HG03469 (cell line): ENCODE data around the gene CYTL1.
"Not testable (repeated sequence)": the region's sequence is repeated elsewhere in the genome, so short reads cannot be mapped to it uniquely, and the experiment has no call there.

Source experiments
- ATAC-seq: cut with Tn5 transposase; IDR thresholded peaks from one replicate; pipeline ENCODE4 v1.9.1; 2021; ENCODE audit warnings: mild to moderate bottlenecking, moderate library complexity, moderate number of reproducible peaks; ENCODE audit not compliant: unreplicated experiment

The CYTL1 gene, protein sequence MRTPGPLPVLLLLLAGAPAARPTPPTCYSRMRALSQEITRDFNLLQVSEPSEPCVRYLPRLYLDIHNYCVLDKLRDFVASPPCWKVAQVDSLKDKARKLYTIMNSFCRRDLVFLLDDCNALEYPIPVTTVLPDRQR

DNA sequence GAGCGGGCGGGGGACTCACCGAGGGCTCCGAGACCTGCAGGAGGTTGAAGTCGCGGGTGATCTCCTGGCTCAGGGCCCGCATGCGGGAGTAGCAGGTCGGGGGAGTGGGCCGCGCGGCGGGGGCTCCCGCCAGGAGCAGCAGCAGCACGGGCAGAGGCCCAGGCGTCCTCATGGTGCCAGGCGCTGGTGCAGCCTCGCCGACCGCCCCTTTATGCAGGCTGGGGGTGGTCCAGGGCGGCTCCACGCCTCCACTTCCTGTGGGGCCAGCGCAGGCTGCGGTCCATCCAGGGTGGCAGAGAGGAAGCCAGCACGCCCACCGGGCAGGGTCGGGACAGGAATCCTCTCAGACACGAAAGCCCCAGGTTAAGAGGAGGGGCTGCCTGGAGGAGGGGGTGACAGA, at the start of gene CYTL1:
CYTL1 (minus strand) TSS at position 185 of the 400 bp plus-strand sequence; CDS start at position 172, 13 bp downstream.
- no peak for ATAC-seq

DNA sequence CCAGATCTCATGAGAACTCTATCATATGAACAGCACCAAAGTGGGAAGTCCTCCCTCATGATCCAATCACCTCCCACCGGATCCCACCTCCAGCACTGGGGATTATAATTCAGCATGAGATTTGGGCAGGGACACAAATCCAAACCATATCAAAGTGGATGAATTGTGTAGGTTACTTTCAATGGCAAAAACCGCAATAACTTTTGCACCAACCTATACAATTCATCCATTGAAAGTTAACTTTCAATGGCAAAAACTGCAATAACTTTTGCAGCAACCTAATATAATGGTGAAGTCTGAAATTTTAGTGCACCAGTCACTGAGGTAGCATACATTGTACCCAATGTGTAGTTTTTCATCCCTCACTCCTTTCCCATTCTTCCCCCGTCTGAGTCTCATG, 48.6 kb upstream of the CYTL1 start:
- no peak for ATAC-seq

DNA sequence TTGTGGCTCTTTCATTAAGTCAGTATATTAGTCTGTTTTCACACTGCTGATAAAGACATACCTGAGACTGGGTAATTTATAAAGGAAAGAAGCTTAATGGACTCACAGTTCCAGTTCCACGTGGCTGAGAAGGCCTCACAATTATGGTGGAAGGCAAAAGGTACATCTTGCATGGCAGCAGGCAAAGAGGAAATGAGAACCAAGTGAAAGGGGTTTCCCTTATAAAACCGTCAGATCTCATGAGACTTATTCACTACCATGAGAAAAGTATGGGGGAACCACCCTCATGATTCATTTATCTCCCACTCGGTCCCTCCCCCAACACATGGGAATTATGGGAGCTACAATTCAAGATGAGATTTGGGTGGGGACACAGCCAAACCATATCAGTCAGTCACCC, 47.7 kb upstream of the CYTL1 start:
- not testable (repeated sequence) for ATAC-seq

DNA sequence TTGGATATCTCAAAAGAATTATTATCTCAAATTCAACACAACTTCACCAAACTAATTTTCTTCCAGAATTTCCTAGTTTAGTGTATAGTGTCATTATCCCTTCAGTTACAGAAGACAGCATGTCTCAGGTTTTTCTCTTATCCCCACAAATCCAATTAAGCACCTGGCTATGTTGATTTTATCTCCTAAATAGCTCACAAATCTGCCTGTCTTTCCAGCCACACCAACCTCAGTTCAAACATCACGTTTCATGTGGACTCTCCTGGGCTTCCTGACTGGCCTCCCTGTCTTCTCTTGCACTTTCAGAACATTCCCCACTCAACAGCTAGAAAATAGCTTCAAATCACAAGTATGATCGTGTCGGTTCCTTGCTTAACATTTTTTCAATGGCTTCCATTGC, 46.8 kb upstream of the CYTL1 start:
- no peak for ATAC-seq

DNA sequence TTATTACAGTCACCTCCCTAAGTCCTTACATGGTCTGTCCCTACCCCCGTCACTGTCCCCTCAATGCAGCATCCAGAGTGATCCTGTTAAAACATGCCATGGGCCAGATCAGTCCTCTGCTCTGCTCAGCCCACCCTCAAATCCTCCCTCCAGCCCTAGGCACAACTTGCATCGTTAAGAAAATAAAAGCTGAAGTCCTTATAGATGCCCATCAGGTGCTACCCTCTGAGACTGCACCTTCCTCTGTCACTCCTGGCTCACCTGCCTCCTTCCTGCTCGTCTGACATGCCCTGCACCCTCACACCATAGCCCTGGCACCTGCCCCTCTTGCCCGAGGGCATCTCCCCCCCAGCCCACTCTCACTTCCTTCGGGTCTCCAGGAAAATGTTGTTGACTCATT, 36.2 kb upstream of the CYTL1 start:
- no peak for ATAC-seq

DNA sequence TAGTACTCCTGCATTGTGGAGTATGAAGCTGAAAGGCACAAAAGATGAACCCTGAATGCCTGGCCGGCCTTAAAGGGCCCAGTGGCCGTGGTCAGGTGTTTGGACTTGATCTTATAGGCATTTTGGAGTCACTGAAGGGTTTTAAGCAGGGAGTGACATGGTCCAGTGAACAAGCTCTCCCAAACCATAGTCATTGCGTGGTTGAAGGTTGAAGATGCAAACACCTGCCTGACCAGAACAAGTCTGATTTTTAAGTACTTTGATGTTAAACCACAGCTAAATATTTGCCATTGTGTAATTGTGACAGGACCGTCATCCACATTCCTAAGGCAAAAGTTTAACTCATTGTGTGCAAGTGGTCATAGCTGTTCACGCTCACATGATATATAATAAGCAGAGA, 35.3 kb upstream of the CYTL1 start:
- no peak for ATAC-seq

DNA sequence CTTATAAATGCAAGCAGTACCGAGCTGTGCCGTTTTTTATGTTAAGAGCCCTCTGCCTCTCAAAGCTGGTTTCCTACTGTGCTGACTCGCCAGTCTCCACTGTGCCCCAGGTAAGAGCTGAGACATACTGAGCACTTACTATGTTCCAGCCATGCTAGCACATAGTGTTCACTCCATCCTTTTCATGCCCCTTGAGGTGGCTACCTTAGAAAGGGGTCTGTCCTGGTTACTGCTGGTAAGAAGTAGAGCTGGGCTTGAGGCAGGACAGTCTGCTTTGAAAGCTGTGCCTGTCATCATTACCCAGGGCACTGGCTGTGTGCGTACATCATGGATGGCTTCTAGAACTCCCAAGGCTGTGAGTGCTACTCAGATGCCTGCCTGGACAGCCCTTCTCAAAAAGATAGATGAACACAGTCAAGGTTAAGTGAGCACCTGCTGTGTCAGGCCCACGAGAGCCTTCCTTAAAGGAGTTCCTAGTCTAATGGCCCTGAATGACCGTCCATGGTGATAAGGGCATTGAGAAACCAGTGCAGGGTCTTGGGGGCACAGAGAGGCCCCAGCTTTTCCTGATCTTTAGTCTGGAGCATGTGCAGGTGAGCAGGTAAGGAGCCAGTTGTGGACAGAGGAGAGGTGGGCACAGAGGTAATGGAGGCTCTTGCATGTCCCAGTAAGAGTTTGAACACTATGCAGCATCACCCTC, 33.6 kb upstream of the CYTL1 start:
- no peak for ATAC-seq

DNA sequence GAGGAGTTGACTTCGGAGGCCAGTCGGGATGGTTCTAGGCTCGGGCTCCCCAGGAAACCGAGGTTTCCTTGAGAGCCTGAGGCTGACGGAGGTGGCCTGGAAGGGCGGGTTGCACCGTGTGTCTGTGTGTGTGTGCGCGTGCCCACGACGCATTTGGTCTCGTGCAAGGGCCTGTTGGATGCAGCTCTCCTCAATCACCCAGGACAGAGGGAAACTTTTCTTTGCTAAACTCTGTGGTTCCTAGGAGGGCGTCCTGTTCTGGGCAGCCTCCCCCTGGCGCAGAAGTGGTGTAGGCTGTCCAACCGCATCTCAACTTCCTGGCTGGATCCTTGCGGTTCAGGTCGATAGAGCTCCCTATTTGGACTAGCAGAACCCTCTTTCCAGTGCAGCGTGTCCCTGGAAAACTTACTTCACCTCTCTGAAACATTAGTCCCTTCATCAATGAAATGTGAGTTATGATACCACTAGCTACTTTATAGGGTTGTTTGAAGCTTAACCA, 33.0 kb upstream of the CYTL1 start:
- ATAC-seq: no peak

DNA sequence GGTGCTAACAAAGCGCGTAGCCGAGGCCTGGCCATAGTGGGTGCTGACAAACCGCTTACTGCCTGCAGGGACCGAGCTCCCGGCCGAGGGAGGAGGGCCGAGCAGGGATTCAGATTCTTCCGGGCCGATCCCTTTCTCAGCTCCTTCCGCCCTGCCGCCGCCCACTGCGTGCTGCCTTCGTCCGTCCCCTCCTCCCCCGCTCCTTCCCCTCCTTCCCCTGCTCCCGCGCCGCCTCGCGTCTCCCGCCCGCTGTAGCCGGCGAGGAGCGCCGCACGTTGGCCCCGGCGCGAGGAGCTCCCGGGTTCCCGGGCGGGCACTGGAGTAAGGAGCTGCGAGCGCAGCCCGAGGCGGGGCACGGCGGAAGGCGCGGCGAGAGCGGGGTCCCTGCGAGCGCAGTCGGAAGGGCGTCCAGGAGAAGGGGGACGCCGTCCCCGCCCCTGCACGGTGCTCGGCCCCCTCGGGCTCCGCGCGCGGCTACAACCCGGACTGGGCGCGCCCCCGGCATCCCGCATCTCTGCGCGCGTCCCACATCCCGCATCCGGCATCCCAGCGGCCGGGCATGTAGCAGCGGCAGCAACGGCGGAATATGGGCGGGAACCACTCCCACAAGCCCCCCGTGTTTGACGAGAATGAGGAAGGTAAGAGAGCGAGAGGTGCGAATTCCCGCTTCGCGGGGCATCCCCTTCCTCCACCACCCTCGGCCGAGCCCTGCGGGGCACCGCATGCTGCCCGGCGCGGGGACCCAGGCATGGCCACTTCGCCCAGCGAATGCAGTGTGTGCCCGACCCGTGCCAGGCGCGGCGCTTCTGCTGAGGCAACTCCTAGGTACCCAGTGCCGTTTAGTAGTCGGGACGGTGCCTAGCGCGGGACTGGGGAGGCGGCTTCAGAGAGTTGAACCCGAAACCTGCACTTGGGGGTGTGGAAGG, 32.3 kb upstream of the CYTL1 start, which contains the start of gene STK32B:
STK32B (plus strand) TSS at position 203 of the 926 bp plus-strand sequence.
- ATAC-seq: no peak

DNA sequence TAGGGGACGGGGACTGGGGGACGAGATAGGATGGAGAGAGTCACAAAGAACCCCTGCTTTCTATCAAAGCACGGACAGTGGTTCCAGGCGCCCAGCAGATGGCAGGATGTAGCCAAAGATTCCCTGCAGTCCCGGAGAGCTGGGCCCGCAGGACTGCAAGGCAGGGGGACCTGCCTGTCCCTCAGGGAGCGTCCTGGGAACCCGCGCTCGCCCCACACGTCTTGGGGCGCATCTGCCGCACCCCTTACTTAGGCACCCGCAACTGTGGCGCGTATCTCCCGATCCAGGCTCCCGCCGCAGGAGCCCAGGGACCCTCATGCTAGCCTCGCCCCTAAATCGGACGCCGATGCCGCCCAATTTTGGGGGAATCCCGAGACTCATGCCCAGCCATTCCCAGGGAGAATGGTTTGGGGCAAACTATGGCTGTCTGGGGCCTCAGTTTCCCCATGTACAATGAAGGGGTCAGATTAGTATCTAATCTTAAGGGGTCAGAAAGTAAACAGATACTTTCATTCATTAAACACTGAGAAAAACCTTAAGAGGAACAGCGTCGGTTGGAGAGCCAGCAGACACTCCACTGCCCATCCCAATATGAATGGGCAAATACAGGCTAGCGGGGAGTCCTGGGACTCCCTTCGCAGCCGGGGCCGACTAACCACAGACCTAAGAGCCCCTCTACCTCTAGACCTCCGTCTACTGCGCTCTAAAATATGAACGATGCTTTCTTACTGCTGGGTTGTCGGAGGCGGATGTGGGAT, 31.4 kb upstream of the CYTL1 start:
- no peak for ATAC-seq

DNA sequence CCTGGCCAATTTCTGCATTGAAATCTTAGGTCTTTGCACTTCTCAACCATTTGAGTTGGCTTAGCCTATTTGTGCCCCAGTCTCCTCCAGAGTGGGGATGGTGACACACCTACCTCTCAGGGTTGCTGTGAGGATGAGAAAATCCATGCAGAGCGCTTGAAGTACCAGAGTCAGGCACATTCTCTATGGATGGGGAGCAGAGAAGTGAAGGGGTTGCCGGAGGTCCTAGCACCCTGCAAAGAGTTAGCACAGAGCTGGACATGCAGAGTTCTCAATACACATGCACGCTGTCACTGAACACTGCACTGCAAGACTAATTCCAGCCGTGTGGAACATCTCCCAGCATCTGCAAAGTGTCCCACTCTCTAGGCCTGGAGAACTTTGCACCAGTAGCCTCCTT, 29.5 kb upstream of the CYTL1 start:
- ATAC-seq: no peak

DNA sequence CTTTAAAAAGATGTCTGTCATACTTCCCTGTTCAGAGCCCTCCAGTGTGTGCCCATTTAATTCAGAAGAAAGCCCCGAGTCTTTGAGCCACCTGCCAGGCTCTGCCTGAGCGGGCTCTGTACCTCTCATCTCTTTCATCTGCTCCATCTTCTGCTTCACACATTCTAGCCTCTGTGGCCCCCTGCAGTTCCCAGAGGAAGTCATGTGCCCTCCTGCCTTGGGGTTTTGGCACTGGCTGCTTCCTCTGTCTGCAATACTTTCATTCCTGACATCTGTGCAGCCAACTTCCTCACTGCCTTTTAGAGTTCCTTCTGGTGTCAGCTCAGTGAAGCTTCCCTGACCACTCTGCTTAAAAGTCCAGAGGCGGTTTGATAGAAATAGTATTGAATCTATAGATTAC, 25.8 kb upstream of the CYTL1 start:
- ATAC-seq: no peak

DNA sequence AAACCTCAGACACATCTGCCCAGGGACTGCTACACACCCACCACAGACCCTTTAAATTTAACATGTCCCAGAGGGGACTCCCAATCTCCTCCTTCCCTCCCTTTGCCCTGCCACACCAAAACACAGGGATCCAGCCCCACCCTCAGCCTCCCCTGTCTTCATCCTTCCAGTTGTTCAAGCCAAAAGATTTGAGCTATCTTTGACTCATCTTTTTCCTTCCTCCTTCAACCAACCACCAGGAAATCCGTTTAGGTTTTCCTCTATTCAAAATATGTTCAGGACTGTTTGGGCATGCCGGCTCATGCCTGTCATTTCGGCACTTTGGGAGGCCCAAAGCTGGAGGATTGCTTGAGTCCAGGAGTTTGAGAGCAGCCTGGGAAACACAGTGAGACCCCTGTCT, 25.1 kb upstream of the CYTL1 start:
- no peak for ATAC-seq

DNA sequence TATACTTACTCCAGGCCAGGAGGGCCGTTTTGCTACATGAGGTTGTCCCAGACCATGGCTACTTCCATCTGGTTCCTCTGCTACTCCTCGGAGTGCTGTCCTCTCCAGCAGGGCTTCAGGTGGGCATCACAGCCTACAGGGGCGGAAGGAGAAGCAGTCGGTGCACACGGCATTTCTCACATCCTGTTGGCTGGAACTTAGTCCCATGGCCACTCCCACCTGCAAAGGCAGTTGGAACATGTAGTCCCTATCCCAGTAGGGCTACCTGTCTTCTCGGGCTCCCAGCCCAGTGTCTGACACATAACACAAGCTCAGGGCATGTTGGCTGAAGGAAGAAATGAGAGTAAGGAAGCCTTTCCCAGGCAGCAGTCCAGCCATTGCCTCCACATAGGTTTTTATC, 24.3 kb upstream of the CYTL1 start:
- ATAC-seq: no peak

DNA sequence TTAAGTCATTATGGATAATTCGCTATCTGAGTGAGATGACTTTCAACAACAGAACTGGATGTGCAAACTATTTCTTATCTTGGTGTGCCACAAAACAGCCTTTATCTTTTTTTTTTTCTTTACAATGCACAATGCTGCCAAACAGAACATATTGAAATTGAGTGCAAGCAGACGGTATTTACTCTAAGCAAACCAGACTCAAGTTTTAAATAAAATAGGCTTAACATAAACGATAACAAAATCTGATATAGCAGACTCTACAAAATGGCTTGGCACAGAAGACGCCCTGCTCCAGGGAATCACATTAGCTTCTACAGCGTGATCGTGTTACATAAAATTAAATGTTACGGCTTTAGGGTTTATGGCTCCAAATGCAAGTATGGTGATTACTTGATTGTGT, 22.4 kb upstream of the CYTL1 start:
- no peak for ATAC-seq

DNA sequence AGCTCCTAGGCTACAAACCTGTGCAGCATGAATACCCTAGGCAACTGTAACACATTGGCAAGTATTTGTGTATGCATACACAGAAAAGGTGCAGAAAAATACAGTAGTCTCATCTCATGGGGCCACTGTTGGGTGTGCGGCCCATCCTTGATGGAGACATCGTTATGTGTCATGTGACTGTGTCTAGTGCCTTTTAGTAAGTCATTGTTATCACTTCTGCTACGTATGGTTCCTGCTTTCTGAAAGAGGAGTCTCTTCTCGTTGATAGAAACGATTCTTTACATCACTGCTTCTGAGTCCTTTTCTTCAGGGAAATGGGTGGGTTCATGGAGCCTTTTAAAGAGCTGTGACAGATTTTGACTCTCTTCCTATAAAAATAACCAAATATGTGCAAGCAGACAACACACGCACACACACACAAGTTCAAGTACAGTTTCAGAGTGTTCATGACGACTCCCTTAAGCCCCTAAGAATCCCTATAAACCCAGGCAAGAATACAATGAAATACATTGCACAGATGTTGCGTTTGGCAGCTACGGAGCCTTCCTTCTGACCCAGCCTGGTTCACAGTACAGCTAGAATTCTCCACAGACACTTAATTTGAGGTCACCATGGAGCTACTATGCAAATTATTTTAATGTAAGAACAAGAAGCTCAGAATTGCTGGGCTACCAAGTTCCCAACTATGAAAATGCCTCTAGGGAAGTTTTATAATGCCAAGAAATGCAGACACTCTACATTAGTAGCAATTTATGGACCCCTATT, 21.8 kb upstream of the CYTL1 start:
- ATAC-seq: no peak

DNA sequence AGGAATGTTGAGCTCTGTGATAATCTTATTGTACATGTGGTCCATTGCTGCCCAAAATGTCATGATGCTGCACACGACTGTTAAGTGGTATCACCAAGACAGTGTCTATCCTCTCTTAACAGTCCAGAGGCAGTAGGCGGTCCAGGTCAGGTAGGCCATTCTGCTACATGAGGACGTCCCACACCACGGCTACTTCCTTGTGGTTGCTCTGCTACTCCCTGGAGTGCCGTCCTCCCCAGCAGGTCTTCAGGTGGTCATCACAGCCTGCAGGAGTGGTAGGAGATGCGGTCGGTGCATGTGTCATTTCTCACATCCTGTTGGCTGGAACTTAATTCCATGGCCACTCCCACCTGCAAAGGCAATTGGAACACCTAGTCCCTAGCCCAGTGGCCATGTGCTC, 20.5 kb upstream of the CYTL1 start:
- ATAC-seq: no peak

DNA sequence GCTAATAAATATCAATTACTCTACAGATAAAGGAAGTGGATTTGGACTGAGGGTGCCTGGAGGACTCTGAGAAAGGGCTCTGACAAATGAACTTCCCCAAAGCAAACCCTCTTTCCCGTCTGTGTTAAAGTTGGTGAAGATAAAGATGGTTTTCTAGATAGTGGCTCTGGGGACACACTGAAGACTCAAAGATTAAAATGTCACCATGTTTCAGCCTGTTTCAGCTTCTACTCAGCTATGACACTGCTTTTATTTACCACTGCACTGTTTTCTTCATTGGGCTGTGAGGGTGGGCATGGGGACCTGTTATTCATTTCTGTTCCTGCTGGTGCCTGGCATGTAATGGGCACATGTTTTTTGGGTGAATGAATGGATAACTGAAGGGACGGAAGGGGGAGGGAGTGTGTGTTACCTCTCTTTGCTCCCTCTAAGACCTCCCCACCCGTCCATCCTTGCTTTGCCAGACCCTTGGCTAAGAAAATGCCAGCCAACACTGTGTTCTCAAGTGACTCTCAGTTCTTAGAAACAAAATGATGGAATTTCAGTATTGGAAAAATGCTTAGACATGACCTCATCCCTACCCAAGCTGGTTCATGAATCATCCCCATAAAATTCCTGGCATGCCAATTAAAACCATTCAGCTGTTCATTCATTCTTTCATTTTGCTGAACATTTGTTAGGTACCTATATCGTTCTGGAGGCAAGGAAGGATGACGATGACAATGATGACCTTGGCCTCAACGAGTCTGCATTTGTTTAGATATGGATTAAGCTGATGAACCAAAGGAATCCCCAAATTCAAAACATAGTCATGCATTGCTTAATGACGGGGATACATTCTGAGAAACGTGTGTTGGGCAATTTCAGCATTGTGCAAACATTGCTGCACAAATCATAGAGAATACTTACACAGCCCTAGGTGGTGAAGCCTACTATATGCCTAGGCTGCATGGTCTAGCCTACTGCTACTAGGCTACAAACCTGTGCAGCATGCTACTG, 18.6 kb upstream of the CYTL1 start:
- ATAC-seq: no peak

DNA sequence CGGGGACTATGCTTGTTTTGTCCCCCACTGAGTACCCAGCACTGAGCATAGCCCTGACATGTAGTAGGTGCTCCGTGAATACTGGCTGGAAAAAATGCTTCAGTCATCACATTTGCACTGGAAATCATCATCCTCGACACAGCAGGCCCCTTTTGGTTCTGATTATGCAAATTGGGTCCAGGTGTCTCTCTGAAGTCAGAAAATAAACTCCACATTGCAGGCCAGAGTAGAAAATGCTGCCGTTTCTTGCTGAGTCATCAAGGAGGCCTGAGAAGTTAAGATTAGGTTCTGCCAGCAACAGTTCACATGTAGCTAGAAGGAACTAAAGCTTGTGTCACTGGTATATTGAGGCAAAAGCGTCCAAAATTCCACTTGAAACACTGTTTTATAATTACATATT, 17.0 kb upstream of the CYTL1 start:
- no peak for ATAC-seq
